HG03025 (cell line): ENCODE measurements around the gene EHD4.

Experiments used
- ATAC-seq: cut with Tn5 transposase; IDR thresholded peaks from one replicate; pipeline ENCODE4 v1.9.1; 2021; ENCODE audit warnings: mild to moderate bottlenecking, moderate library complexity; ENCODE audit not compliant: unreplicated experiment, low FRiP score

Gene EHD4

DNA sequence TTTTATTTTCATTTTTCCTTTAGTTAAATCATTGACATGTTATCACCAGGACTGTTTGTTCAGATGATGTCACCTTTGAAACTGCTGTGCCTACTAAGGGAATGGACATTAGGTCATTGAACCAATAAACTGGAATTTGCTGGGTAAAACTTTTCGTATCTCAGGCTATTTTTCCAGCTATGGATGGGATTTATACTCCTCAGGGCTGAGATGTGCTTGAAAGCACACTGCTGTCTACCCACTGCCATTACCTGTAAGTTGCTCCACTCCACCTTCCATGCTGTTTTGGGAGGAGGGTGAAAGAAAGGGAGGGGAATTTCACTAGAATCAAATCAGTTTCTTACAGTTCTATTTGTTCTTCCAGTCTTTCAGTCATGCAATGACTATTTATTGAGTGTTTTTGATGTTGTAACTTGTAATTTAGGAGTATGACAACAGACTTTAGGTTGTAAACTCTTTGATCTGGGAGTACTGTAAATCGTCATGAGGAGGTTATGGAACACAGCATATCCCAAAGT is 11.3 kb downstream of the EHD4 start:
- no peak for ATAC-seq

DNA sequence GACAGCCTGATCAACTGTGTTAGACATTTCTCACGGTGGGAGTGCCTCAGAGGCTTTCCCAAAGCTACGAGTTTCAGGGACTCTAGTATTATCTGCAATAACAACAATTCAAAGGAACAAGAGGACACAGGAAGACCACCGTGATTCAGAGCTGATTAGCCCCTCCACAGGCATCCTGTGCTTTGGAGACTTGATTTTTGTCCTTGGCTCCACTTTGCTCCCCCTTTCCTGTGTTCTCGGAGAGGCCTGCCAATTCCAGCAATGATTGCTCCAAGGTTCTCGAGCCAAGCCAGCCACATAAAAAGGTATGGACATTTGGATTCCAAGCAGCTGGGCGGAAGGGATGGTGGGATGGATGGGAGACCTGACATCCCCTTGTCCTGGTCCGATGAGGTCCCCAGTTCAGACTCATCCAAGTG is 14.3 kb downstream of the EHD4 start:
- ATAC-seq = no peak

GRCh38 chr15:41957021-41957897 is 15.1 kb downstream of the EHD4 start:
- peak; percentile 66 for ATAC-seq

DNA sequence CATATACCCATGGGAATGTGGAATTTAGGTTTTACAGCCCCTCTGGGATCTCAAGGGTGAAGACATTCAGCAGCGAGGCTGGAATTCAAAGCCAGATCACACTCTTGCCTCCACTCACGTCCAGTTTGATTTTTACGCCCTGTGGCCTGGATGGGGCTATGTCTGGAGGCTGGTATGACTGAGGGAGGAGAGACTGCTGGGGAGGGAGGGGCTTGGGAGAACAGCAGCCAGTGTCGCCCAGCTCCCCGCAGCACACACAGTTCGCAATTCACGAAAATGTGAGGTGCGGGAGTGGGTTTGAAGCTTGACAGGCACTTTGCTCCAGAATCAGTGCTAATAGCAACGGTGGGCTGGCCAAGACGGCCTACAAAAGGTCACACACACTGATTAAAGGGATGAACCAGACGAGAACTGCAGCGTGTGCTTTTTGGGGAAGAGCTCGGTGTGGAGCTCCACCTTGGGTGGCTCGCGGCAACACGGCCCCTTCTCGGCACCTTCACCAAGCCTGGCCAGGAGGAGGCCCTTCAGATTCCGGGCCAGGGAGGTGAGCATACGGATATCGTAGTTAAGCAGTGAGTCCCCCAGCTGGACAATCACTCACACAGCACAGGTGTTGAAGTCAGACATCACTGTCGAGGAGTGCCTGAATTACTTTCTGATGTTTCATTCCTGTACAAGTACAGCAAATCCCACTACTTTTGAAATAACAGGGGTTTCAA is 16.4 kb downstream of the EHD4 start:
- ATAC-seq = no peak

DNA sequence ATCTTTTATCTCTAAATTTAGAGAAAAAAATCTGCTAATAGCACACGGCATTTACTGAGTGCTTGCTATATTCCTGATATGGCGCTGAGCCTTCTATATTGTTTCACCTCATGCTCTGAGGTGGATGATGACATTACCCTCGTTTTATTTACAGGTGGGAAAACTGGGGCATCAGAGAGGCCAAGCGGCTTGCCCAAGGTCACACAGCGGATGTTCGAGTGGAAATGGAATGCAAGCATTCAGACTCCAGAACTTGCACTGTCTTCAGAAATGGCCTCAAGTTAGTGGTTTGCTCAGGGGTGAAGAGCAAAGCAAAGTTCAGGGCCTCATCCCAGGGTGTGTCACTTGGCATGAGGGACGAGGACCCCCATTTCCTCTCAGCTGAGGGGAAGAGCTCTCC is 17.3 kb downstream of the EHD4 start:
- no peak for ATAC-seq

DNA sequence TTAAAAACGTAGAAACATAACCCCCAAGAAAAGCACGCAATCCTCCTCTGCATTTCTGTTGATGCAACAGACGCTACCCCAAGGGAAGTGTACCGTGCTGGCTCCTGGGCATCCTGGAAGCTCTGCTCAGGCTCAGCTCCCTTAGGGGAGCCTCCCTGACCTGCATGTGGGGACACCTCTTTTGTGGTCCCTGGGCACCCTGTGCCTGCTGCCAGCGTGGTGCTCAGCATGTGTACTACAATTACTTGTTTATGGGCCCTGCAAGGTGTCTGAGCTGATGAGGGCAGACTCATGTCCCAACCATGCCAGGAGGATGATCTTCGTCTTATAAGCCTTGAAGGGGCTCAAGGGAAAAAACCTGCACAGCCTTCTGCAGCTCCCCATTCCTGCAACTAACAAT is 18.3 kb downstream of the EHD4 start:
- ATAC-seq = no peak

- no peak for ATAC-seq
These were observed 20.3 kb downstream of the EHD4 start for GRCh38 chr15:41952013-41952563.

DNA sequence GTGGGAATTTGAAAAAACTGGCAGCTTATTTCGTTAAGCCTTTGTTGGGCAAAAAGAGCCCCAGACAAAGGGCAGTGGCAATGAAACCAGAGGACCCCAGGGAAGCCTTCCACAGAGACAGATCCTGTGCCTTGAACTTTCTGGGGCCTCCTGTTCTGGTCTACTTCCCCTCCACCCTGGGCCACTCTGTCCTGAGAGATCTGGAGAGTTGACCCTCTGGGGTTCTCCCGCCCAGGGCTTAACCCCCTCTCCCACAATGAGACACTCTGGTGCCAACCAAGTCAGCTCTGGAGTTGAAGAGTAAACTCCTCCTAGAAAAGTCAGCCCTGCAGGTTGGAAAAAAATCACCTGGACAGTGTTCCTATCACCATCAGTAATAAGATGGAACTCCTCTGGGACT is 20.8 kb downstream of the EHD4 start:
- ATAC-seq = no peak

GRCh38 chr15:41950489-41950888 is 21.9 kb downstream of the EHD4 start:
- no peak for ATAC-seq

DNA sequence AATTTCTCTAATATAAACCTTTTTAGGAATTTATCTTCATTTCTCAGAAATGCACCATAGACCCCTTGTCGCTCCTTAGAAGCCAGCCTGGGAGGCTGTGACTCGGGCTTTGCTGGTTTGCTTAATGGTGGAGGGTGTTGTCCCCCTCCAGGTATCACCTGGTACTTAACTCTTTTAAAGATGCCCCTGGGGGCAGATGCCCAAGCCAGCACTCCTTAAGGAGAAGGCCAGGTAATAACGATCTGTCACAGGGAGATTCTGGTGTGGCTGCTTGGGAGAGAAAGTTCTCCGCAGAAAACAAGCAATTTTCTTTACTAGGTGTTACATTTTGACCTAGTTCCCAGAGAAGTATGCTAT is 22.3 kb downstream of the EHD4 start:
- ATAC-seq = no peak

- no peak for ATAC-seq
These were observed 22.8 kb downstream of the EHD4 start for GRCh38 chr15:41949401-41950126.

DNA sequence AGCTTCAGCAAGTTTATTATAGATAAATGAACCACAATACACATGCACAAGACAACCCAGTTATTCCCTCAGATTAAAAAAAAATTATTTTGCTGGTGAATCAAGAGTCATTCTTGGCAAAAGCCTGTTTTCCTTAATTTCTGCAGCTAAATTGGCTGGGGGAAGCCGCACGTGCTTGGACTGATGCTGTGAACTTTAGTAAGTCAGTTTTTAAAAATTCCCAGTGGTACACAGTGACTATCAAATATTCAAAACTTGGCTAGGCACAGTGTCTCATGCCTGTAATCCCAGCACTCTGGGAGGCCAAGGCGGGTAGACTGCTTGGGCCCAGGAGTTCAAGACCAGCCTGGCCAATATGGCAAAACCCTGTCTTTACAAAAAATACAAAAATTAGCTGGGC is 23.9 kb downstream of the EHD4 start:
- no peak for ATAC-seq

- no peak for ATAC-seq
These were observed 25.4 kb downstream of the EHD4 start for GRCh38 chr15:41946970-41947369.

DNA sequence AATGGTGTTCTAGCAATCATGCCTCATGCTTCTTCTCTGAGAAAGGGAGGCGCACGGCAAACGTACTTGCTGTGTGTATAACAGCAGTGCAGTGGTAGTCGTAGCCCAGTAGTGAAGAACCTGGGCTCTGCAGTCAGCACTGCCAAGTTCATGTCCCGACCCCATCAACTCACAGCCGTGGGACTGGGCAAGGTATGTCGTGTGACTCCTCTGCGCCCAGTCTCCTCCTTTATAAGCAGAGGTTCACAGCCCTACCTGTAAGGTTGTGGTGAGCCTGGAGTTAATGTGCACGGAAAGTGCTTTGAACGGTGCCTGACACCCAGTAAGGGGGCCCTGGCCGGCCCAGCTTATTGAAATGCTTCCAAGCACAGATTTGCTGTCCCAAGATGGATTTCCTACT is 26.6 kb downstream of the EHD4 start:
- ATAC-seq = no peak

DNA sequence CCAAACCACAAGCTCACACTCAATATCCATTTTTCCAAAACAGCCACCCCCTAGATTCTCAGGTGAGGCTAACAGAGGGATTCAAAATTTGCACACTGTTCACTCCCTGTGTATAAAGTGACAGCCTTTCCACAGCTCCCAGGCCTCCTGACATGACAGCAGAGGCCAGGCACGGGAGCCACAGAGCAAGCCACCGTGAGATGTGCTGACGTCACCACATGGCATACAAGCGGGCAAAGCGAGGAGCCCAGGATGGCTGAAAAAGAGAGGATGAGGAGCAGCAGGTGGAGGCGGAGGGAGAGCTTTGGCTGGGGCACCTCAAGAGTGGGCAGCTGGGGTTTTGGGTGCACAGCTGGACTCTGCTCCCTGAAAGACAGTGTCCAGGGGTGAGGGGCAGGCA is 27.1 kb downstream of the EHD4 start:
- no peak for ATAC-seq

DNA sequence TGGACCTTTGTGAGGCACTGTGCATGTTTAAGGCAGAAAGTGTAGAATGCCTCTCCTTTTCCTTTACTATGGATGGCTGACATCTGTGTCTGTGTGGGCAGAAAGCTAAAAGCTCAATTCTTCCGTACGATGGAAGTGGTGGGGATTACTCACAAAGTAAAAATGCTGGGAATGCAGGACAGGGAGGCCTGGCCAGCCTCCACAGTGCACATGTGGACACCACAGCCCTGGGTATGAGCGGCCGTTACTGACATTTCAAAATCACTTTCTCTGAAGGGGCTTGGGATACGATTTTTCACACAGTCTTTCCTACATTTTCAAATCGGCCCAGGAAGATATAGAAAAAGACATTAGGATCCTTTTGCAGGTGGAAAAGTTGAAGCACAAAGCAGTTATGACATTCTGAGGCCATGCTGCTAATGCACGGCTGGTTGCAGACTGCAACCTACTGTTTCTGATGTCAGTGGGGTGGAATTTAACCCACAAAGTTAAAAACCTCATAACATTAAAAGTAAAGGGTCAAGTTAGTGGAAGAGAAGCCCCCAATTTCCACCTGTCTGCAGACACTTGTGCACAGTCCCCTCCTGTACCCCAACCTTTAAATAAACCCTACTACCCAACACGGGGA is 27.9 kb downstream of the EHD4 start:
- ATAC-seq = no peak

GRCh38 chr15:41943543-41944312 is 28.6 kb downstream of the EHD4 start:
- ATAC-seq = no peak

GRCh38 chr15:41942886-41943285 is 29.5 kb downstream of the EHD4 start:
- ATAC-seq = no peak

GRCh38 chr15:41941644-41942415 is 30.5 kb downstream of the EHD4 start:
- no peak for ATAC-seq
